ENCODE data around the gene OR5AC2.

The OR5AC2 gene

GRCh38 chr3:98136631-98137030, 49.7 kb downstream of the OR5AC2 start:
- TF ChIP-seq CTCF (IDR thresholded peaks at IDR 0.05; ENCODE audit: borderline replicate concordance, insufficient read depth, low read depth, low read length) = no peak
- H3K4me3 ChIP-seq (ENCODE audit: low read depth, low read length) = no peak overlapping the region
